ENCODE data around the gene LPO.
A peak's percentile ranks its signal among the peaks of the same experiment; 100 is the strongest.

The LPO gene

GRCh38 chr17:58246781-58247180, 8.4 kb downstream of the LPO start:
- in situ Hi-C loops (cut with HindIII; ENCODE audit: low pct_ligation_motif_present, low sequenced_read_pairs): no loop called here
- H3K27me3 ChIP-seq (replicated peaks): peaks cover 2% of the 10 kb centered on the region

GRCh38 chr17:58247511-58248363, 9.4 kb downstream of the LPO start:
- H3K27ac ChIP-seq: no peak overlapping the region
- DNase-seq: no peak
- peaks cover 2% of the 10 kb centered on the region for H3K27me3 ChIP-seq (replicated peaks)
- in situ Hi-C loops (cut with HindIII; ENCODE audit: low pct_ligation_motif_present, low sequenced_read_pairs): no loop called here
- TF ChIP-seq CTCF (IDR thresholded peaks at IDR 0.05; ENCODE audit: low read depth, low read length, missing control alignments): no peak
- no peak overlapping the region for H3K4me3 ChIP-seq (ENCODE audit: low read depth, low read length)
- H3K36me3 ChIP-seq (replicated peaks): no peaks in the 10 kb centered on the region

More at GRCh38 chr17:58246781-58247180, 8.4 kb downstream of the LPO start:
- DNase-seq: no peak
- Histone ChIP-seq H3K36me3 (replicated peaks) (no peaks in the 10 kb centered on the region), H3K4me3 (ENCODE audit: low read depth, low read length) (no peak overlapping the region), H3K27ac (no peak overlapping the region)
- no peak for TF ChIP-seq CTCF (IDR thresholded peaks at IDR 0.05; ENCODE audit: low read depth, low read length, missing control alignments)

GRCh38 chr17:58248955-58249269, 10.5 kb downstream of the LPO start:
- no peaks in the 10 kb centered on the region for H3K36me3 ChIP-seq (replicated peaks)
- no peak for DNase-seq
- peak overlapping the region; percentile 54 for H3K4me3 ChIP-seq (ENCODE audit: low read depth, low read length)
- TF ChIP-seq CTCF (IDR thresholded peaks at IDR 0.05; ENCODE audit: low read depth, low read length, missing control alignments): no peak
- peaks cover 2% of the 10 kb centered on the region for H3K27me3 ChIP-seq (replicated peaks)
- in situ Hi-C loops (cut with HindIII; ENCODE audit: low pct_ligation_motif_present, low sequenced_read_pairs): no loop called here
- no peak overlapping the region for H3K27ac ChIP-seq

GRCh38 chr17:58249270-58250133, 11.1 kb downstream of the LPO start:
- Histone ChIP-seq H3K27me3 (replicated peaks) (peaks cover 2% of the 10 kb centered on the region), H3K4me3 (ENCODE audit: low read depth, low read length) (peak overlapping the region; percentile 54), H3K36me3 (replicated peaks) (no peaks in the 10 kb centered on the region), H3K27ac (no peak overlapping the region)
- in situ Hi-C loops (cut with HindIII; ENCODE audit: low pct_ligation_motif_present, low sequenced_read_pairs): no loop called here
- peak; percentile 93 for TF ChIP-seq CTCF (IDR thresholded peaks at IDR 0.05; ENCODE audit: low read depth, low read length, missing control alignments)
- peak; percentile 27 for DNase-seq

- in situ Hi-C loops (cut with HindIII; ENCODE audit: low pct_ligation_motif_present, low sequenced_read_pairs): no loop called here
- Histone ChIP-seq H3K4me3 (ENCODE audit: low read depth, low read length) (no peak overlapping the region), H3K27ac (no peak overlapping the region), H3K36me3 (replicated peaks) (no peaks in the 10 kb centered on the region), H3K27me3 (replicated peaks) (peaks cover 4% of the 10 kb centered on the region)
- DNase-seq: no peak
- no peak for TF ChIP-seq CTCF (IDR thresholded peaks at IDR 0.05; ENCODE audit: low read depth, low read length, missing control alignments)
Observed at GRCh38 chr17:58250344-58251011, 12.1 kb downstream of the LPO start.
